HL-60/S4 treated with phorbol 12-myristate 13-acetate at 8.2 ng/mL for 4 days and 3 days (cell line): ENCODE results near the gene PAPSS2.

Source experiments
- in situ Hi-C: fragments of 300-500 bp; cut with MboI; formaldehyde crosslinking; loops from 2 replicates; pipeline ENCODE4 v1.15.0; 2022; ENCODE audit warnings: low sequenced_read_pairs

PAPSS2 gene

GRCh38 chr10:87771871-87772500 lies 112.3 kb downstream of the PAPSS2 start:
- in situ Hi-C loops, result loop anchor here (25.0 kb wide), 1 partner anchor 235 kb away; no protein-coding TSS in a partner anchor

- in situ Hi-C loops, result no loop called here
Observed at GRCh38 chr10:87775766-87776165, 116.1 kb downstream of the PAPSS2 start.

GRCh38 chr10:87776328-87776727 lies 116.7 kb downstream of the PAPSS2 start:
- in situ Hi-C loops, result no loop called here

GRCh38 chr10:87781545-87781944 lies 121.9 kb downstream of the PAPSS2 start:
- in situ Hi-C loops, result no loop called here

- in situ Hi-C loops, result no loop called here
Observed at GRCh38 chr10:87782721-87783120, 123.0 kb downstream of the PAPSS2 start.

- in situ Hi-C loops, result no loop called here
Observed at GRCh38 chr10:87786421-87786820, 126.7 kb downstream of the PAPSS2 start.

GRCh38 chr10:87790185-87790584 lies 130.5 kb downstream of the PAPSS2 start:
- in situ Hi-C loops, result no loop called here

- in situ Hi-C loops, result no loop called here
Observed at GRCh38 chr10:87794285-87794684, 134.6 kb downstream of the PAPSS2 start.
